H1 (cell line): ENCODE data around the gene NUP98. TPM values are rescaled to one million over a fixed set of nuclear protein-coding genes. Genes with fewer than 3 reads are reported as not detected.

ENCODE experiments used
- EZH2 ChIP-seq: fragments of 200-600 bp; sonication (generic); IDR thresholded peaks from 2 replicates; pipeline ENCODE4 v1.7.1; 2012; ENCODE audit warnings: low read depth, mild to moderate bottlenecking, moderate library complexity, low read length, inconsistent platforms; ENCODE audit not compliant: severe bottlenecking
- NANOG ChIP-seq: IDR thresholded peaks from 2 replicates; pipeline ENCODE4 v1.6.1; 2011; ENCODE audit warnings: low read length, low read depth, mild to moderate bottlenecking, inconsistent platforms; ENCODE audit not compliant: insufficient read depth, poor library complexity, severe bottlenecking
- polyA plus RNA-seq, 7 experiments: library from polyadenylated mRNA; depleted of rRNA in 3 of 7; stranded (reverse) in 5 of 7; unstranded in 2 of 7; fragments of >200 nt in 5 of 7; fragments of 200-250 nt in 2 of 7; gene quantifications; 1 replicate in 5 of 7; 2 replicates in 1 of 7; 4 replicates in 1 of 7; pipeline versions ENCODE4 v1.2.1 to v1.2.3, GENCODE V29; 2011 to 2013; ENCODE audit warnings: missing spikeins in 2 of 7, mixed read lengths in 2 of 7
- total RNA-seq: library from RNA; stranded (reverse); fragmentation: NEBNext Ultra II Directional; extraction: Animal tissue kit (Norgen Biotek cat#: 25700); gene quantifications from 2 replicates; pipeline ENCODE4 v1.2.1, GENCODE V29; 2021

Gene NUP98
- total and polyA plus RNA-seq, 2 of the 8 experiments (the other 6 are each of a cell fraction or from before 2014, with no cell fraction given) = 98.6 to 261 TPM

DNA sequence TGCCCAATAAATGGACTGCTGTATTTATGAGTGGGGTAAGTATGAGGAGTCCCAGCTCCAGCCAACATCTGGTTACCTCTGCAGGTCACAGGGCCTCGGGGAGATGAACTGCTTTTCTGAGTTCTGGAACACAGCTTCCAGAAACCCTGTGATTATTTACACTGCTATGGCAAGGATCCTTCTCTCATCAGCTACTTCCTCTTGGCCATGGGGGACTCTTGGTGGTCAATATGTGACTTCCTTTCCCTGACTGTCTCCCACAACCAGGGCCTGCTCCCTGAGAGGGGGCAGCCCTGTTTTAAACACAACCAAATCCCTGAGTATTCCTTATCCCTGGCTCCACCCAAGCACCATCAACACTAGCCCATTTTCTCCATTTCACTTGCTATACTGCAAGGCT is 33.4 kb upstream of the NUP98 start (continued):
- no peak for TF ChIP-seq NANOG
- no peak for TF ChIP-seq EZH2
- TF ChIP-seq, all 59 proteins: peak for 0
